ENCODE data around the gene DISC1.

- TF ChIP-seq POLR2A (IDR thresholded peaks at IDR 0.05; ENCODE audit: low read depth, low read length) (no peak), CTCF (IDR thresholded peaks at IDR 0.05; ENCODE audit: extremely low read depth in 1 of 2, insufficient read depth in 1 of 2, low read depth in 1 of 2, low read length in 2 of 2) (no peak), POLR2AphosphoS5 (IDR thresholded peaks at IDR 0.05; ENCODE audit: insufficient read depth, low read depth, low read length) (no peak), EZH2 (IDR thresholded peaks at IDR 0.05; ENCODE audit: borderline replicate concordance, low read depth, low read length, severe bottlenecking) (no peak), GATA2 (IDR thresholded peaks at IDR 0.05; ENCODE audit: insufficient read depth, insufficient read length, low read depth, low read length) (no peak), MAX (IDR thresholded peaks at IDR 0.05; ENCODE audit: insufficient read depth, insufficient read length) (no peak), JUN (IDR thresholded peaks at IDR 0.05; ENCODE audit: borderline replicate concordance, insufficient read depth, insufficient read length, low read depth) (no peak), FOS (IDR thresholded peaks at IDR 0.05; ENCODE audit: borderline replicate concordance, insufficient read depth, low read length) (no peak)
These were observed 28.6 kb upstream of the DISC1 start for GRCh38 chr1:231597971-231598370.
